Right kidney (tissue), 1 donor: ENCODE results near the gene TNXB.
"Not testable (repeated sequence)": the region's sequence is repeated elsewhere in the genome, so short reads cannot be mapped to it uniquely, and the experiment has no call there.

Source experiments
- DNase-seq: peaks from one replicate; pipeline ENCODE4 v3.0.0-alpha.2; 2016

TNXB gene

DNA sequence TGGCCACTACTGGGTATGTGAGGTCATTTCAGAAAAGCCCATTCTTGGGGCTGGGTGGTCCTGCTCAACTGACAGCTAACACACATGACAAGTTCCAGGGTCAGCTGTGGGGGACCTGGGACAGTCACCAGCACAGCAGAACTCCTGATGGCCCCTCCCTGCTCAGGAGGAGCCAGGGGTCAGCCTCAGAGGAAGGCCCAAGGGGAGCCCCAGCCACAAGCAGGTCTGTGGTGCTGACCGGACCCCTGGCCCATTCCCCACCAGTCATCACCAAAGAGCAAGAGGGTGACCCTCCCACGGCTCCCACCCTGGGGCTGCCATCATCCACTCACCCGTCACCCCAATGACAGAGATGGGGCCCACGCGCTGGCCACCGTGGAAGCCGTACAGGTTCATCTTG lies 52.9 kb downstream of the TNXB start:
- no peak for DNase-seq

GRCh38 chr6:32055756-32056155 lies 53.4 kb downstream of the TNXB start:
- DNase-seq = not testable (repeated sequence)

- DNase-seq = not testable (repeated sequence)
These were observed 55.8 kb downstream of the TNXB start for GRCh38 chr6:32053314-32053713.

GRCh38 chr6:32052626-32053025 lies 56.5 kb downstream of the TNXB start:
- not testable (repeated sequence) for DNase-seq

- DNase-seq = no peak
These were observed 58.6 kb downstream of the TNXB start for GRCh38 chr6:32050562-32050961.

DNA sequence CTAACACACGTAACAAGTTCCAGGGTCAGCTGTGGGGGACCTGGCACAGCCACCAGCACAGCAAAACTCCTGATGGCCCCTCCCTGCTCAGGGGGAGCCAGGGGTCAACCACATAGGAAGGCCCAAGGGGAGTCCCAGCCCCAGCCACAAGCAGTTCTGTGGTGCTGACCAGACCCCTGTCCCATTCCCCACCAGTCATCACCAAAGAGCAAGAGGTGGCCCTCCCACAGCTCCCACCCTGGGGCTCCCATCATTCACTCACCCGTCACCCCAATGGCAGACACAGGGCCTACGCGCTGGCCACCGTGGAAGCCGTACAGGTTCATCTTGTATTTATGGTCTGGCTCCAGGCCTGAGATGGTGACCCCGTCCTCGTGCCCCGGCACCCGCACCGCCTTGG lies 59.4 kb downstream of the TNXB start:
- DNase-seq = not testable (repeated sequence)

- DNase-seq = not testable (repeated sequence)
These were observed 60.0 kb downstream of the TNXB start for GRCh38 chr6:32049149-32049548.

DNA sequence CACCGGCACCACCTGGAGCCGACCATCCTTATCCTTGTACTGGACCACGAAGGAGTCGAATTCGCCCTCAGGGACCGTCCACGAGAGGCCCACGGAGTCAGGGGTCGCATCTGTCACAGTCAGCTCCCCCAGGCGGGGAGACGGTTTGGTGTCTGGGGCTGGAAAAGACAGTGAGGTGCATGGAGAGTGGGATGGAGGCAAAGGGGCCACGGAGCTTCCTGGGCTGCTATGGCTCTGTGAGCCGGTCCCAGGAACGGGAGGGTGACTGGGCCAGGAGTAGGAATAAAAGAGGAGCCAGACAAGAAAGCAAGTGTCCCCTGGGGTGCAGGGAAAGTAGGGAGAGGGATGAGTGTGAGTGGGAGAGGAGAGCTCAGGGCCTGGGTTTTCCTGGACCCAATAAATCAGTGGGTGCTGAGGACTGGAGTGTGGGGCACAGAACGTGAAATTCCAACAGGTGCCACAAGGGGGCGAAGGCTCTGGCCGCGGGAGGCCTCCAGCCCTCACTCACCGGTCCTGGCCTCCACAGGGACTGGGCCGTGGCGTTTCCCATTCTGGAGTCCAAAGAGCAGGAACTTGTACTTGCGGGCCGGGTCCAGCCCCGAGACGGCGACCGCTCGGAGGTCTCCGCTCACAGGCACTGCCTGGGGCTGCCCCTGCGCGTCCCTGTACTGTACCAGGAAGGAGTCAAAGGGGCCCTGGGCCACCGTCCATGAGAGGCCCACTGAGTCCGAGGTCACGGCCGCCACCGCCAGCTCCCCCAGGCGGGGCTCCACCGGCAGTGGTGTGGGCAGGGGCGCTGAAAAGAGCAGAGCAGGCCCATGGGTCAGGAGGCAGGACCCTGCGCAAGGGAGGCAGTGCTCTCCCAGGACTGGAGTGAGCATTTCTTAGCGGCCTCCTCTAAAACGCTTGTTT lies 61.0 kb downstream of the TNXB start:
- peak; percentile 70 for DNase-seq

GRCh38 chr6:32047539-32047854 lies 61.6 kb downstream of the TNXB start:
- DNase-seq = no peak

DNA sequence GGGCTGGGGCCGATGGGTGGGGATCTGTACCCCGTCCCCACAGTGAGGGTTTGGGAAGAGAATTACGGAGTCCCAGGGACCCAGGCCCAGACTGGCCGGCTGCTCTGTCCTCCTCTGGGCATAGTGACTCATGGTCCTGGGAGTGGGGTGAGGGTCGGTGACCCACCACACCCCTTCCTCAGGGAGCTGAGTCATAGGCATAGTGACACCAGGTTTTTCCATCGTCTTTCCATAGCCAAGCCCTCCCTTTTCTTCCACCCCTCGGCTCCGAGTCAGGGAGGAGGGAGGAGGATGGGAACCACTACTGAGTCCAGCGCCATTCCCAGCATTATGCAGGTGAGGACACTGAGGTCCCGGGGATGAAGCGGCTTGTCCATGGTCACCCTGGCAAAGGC lies 62.1 kb downstream of the TNXB start:
- DNase-seq = no peak

DNA sequence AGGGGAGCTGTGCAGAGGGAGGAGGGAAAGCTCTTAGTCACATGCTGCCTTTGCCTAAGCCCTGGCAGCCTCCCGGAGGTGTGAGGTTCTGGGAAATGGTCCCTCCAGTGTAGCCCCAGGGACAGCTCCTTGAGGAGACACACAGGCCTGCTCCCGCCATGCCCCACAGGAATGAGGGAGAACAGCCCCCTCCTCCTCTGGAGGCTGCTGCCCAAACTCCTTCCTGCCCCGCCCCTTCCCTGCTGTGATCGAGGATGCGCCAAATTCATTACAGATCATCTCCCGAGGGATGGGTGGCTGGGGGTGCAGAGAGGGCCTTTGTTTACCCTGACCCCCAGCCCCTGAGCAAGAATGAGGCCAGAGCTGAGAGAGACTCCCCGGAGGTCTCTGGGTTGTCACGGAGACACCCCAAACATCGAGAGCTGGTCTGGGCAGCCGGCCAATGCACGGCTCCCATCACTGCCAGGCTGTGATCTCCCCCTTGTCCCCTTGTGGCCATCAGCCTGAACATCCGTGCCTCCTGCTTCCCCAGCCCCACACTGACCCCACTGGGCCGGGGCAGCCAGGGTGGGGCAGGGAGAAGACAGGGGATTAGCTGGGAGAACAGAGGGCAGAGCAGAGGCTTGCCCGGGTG lies 62.6 kb downstream of the TNXB start:
- DNase-seq = no peak

DNA sequence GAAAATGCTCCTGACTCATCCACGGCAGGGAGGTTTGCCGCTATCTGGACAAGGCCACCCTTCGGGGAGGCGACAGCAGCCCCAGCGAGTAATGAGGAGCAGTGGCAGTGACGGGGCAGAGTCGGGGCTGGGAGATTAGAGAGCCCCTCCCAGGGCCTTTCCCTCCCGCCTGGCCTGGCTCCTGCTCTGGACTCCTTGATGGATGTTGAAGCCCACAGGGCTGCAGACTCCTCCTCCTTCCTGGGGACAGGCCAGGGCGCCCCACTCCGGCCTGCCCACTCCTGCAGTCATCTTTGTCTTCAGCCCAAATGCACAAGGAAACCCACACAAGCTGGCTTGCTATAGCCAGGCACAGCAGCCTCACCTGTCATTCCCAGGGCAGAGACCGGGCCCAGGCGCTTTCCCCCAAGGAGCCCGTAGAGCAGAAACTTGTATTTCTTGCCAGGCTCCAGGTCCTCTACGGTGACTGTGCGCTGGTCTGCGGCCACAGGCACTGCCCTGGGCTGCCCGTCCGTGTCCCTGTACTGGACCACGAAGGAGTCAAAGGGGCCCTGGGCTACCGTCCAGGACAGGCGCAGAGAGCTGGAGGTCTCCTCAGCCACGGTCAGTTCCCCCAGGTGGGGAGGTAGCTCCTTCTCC lies 63.2 kb downstream of the TNXB start:
- no peak for DNase-seq

- DNase-seq = not testable (repeated sequence)
These were observed 64.2 kb downstream of the TNXB start for GRCh38 chr6:32044916-32045315.

GRCh38 chr6:32043589-32044380 lies 65.4 kb downstream of the TNXB start:
- DNase-seq = not testable (repeated sequence)

DNA sequence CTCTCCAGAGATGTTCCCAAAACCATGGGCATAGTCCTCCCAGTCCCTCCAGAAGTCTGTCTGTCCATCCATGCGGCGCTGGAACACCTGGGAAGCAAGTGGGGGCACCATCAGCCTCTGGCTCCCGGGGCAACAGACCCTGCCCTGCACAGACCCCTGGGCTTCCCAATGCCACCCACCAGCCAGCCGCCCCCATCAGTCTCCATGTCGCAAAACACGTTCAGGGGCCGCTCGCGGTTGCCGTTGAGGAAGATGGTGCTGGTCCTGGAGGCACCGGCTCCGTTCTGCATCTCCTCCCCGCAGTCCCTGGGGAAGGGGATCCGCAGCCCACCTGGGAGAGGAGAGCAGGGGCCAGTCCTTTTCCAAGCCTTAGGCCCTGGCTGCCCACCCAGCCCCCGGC lies 66.9 kb downstream of the TNXB start:
- DNase-seq = not testable (repeated sequence)

- DNase-seq = not testable (repeated sequence)
These were observed 67.8 kb downstream of the TNXB start for GRCh38 chr6:32041385-32041784.

DNA sequence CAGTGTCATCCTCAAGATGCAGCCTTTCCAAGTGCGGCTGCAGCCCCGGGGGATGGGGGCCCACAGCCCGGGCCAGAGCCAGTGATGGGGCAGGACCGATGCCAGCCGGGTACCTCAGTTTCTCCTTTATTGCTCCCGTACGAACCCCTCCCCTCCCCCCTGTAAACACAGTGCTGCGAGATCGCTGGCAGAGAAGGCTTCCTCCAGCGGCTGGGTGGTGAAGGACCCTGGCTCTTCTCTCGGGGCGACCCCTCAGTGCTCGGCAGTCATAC lies 68.2 kb downstream of the TNXB start:
- not testable (repeated sequence) for DNase-seq

DNA sequence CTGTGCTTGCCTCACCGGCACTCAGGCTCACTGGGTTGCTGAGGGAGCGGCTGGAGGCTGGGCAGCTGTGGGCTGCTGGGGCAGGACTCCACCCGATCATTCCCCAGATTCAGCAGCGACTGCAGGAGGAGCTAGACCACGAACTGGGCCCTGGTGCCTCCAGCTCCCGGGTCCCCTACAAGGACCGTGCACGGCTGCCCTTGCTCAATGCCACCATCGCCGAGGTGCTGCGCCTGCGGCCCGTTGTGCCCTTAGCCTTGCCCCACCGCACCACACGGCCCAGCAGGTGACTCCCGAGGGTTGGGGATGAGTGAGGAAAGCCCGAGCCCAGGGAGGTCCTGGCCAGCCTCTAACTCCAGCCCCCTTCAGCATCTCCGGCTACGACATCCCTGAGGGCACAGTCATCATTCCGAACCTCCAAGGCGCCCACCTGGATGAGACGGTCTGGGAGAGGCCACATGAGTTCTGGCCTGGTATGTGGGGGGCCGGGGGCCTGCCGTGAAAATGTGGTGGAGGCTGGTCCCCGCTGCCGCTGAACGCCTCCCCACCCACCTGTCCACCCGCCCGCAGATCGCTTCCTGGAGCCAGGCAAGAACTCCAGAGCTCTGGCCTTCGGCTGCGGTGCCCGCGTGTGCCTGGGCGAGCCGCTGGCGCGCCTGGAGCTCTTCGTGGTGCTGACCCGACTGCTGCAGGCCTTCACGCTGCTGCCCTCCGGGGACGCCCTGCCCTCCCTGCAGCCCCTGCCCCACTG lies 68.7 kb downstream of the TNXB start:
- DNase-seq = not testable (repeated sequence)

GRCh38 chr6:32039321-32040274 lies 69.5 kb downstream of the TNXB start:
- DNase-seq = not testable (repeated sequence)

GRCh38 chr6:32038878-32039277 lies 70.3 kb downstream of the TNXB start:
- not testable (repeated sequence) for DNase-seq
